GM23248 (cell line): ENCODE measurements around the gene SLIT3. TPM values are rescaled to one million over a fixed set of nuclear protein-coding genes. Genes with fewer than 3 reads are reported as not detected.

ENCODE experiments used
- DNase-seq: peaks from one replicate; pipeline ENCODE4 v3.0.0-alpha.2; 2015
- H2AFZ ChIP-seq: fragments of 200-600 bp; sonication (generic); 2 replicates; pipeline ENCODE4 v1.6.1; 2016; ENCODE audit warnings: antibody characterized with exemption
- H3F3A ChIP-seq: fragments of 200-600 bp; sonication (generic); 2 replicates; pipeline ENCODE4 v1.6.1; 2016; ENCODE audit warnings: mild to moderate bottlenecking, antibody characterized with exemption, mixed run types; ENCODE audit not compliant: insufficient read depth
- H3K27ac ChIP-seq: fragments of 200-600 bp; sonication (generic); 2 replicates; pipeline ENCODE4 v1.5.1; 2016; ENCODE audit warnings: mild to moderate bottlenecking
- H3K27me3 ChIP-seq: fragments of 200-600 bp; sonication (generic); replicated peaks from 2 replicates; pipeline ENCODE4 v1.6.1; 2016; ENCODE audit warnings: mild to moderate bottlenecking; ENCODE audit not compliant: insufficient read depth
- H3K36me3 ChIP-seq: fragments of 200-600 bp; sonication (generic); 2 replicates; pipeline ENCODE4 v1.6.1; 2016; ENCODE audit warnings: low read depth, mild to moderate bottlenecking
- H3K4me1 ChIP-seq: fragments of 200-600 bp; sonication (generic); 2 replicates; pipeline ENCODE4 v1.6.1; 2016; ENCODE audit warnings: mild to moderate bottlenecking; ENCODE audit not compliant: insufficient read depth
- H3K4me2 ChIP-seq: fragments of 200-600 bp; sonication (generic); one replicate; pipeline ENCODE4 v1.6.1; 2016; ENCODE audit warnings: mild to moderate bottlenecking; ENCODE audit not compliant: unreplicated experiment
- H3K4me3 ChIP-seq: fragments of 200-600 bp; sonication (generic); 2 replicates; pipeline ENCODE4 v1.5.1; 2016; ENCODE audit warnings: mild to moderate bottlenecking
- H3K79me2 ChIP-seq: fragments of 200-600 bp; sonication (generic); 2 replicates; pipeline ENCODE4 v1.6.1; 2016; ENCODE audit warnings: mild to moderate bottlenecking; ENCODE audit not compliant: insufficient read depth
- H3K9ac ChIP-seq: fragments of 200-600 bp; sonication (generic); 2 replicates; pipeline ENCODE4 v1.6.1; 2016; ENCODE audit warnings: mild to moderate bottlenecking
- H3K9me2 ChIP-seq: fragments of 200-600 bp; sonication (generic); 2 replicates; pipeline ENCODE4 v1.6.1; 2016; ENCODE audit warnings: mixed run types, mild to moderate bottlenecking, moderate library complexity; ENCODE audit not compliant: insufficient read depth
- H3K9me3 ChIP-seq: fragments of 200-600 bp; sonication (generic); one replicate; pipeline ENCODE4 v1.6.1; 2017; ENCODE audit warnings: low read depth
- H4K20me1 ChIP-seq: fragments of 200-600 bp; sonication (generic); 2 replicates; pipeline ENCODE4 v1.6.0; 2016; ENCODE audit not compliant: insufficient read depth
- EZH2 ChIP-seq: fragments of 200-600 bp; sonication (generic); IDR thresholded peaks from 2 replicates; pipeline ENCODE4 v1.6.1; 2018; ENCODE audit warnings: antibody characterized with exemption, mild to moderate bottlenecking; ENCODE audit not compliant: insufficient read depth, poor library complexity, severe bottlenecking
- EZH2phosphoT487 ChIP-seq: fragments of 200-600 bp; sonication (generic); IDR thresholded peaks from 2 replicates; pipeline ENCODE4 v1.6.1; 2018; ENCODE audit warnings: antibody characterized with exemption, moderate library complexity, mild to moderate bottlenecking, low read depth; ENCODE audit not compliant: insufficient read depth
- whole genome bisulfite sequencing, 2 experiments: methylation state at CpG; one replicate each; pipeline ENCODE4 v1.1.6; 2015 to 2017; ENCODE audit warnings: low lambda C conversion rate in 2 of 2, low coverage in 1 of 2; ENCODE audit errors: missing lambda C conversion rate in 2 of 2; 5-methylcytosine and 5-hydroxymethylcytosine counted together
- in situ Hi-C: fragments of 300-500 bp; cut with MboI; formaldehyde crosslinking; loops from 2 replicates; pipeline ENCODE4 v1.15.0; 2020
- polyA plus RNA-seq: library from polyadenylated mRNA; unstranded; fragments of >200 nt; fragmentation: Nextera tagmentation; extraction: Ambion mirVana; gene quantifications from 2 replicates; pipeline ENCODE4 v1.2.1, GENCODE V29; 2016
- total RNA-seq: library from RNA; depleted of rRNA; stranded (reverse); fragments of >200 nt; shearing (Covaris generic); gene quantifications from 2 replicates; pipeline ENCODE4 v1.2.3, GENCODE V29; 2014

Gene SLIT3
- total and polyA plus RNA-seq, 2 experiments from 2014 or later: 61.9 to 100 TPM

GRCh38 chr5:168941901-168942300 lies 359.0 kb downstream of the SLIT3 start:
- in situ Hi-C loops: no loop called here
- TF ChIP-seq EZH2phosphoT487 (no peak), EZH2 (no peak)

DNA sequence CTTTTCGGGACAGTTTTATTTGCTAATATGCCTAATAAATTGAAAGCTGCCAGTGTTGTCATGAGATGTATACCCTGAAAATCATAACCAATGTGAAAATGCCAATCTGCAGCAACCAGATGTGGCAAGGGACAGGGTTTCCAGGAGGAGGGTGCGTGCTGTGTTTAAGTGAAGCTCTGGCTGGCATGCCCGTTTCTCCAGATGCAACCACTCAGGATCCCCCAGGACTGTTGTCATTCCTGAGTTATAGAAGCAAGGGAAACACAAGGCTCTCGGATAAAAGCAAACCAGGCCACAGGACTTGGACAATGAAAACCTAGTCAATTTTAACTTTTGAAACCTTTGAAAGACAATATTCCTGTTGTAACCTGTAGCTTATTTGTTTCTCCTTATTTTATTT lies 360.2 kb downstream of the SLIT3 start:
- H3K9me3 ChIP-seq: no peaks in the 10 kb centered on the region
- no peak for TF ChIP-seq EZH2
- TF ChIP-seq EZH2phosphoT487: no peak
- H3K36me3 ChIP-seq: no peaks in the 10 kb centered on the region
- no peak overlapping the region for H3K4me3 ChIP-seq
- 69 to 79% methylated on average over 4 of the region's 4 CpGs for WGBS, 2 experiments
- peaks cover 10% of the 10 kb centered on the region; the same call in 1 of the 2 replicates for H3K4me1 ChIP-seq
- H3K27ac ChIP-seq: no peak overlapping the region
- no peaks in the 10 kb centered on the region for H3F3A ChIP-seq
- H2AFZ ChIP-seq: no peak overlapping the region
- H3K4me2 ChIP-seq: no peak overlapping the region
- H3K9ac ChIP-seq: no peak overlapping the region
- no peak for DNase-seq
- no peaks in the 10 kb centered on the region for H3K27me3 ChIP-seq
- H3K9me2 ChIP-seq: no peaks in the 10 kb centered on the region
- H4K20me1 ChIP-seq: no peaks in the 10 kb centered on the region
- in situ Hi-C loops: no loop called here
- H3K79me2 ChIP-seq: no peaks in the 10 kb centered on the region; the same call in 1 of the 2 replicates

More at GRCh38 chr5:168941901-168942300, 359.0 kb downstream of the SLIT3 start:
- H3K27ac ChIP-seq: no peak overlapping the region
- H2AFZ ChIP-seq: no peak overlapping the region
- 53 to 54% methylated on average over 2 of the region's 2 CpGs for WGBS, 2 experiments
- peaks cover 3% of the 10 kb centered on the region; the same call in 1 of the 2 replicates for H3F3A ChIP-seq
- no peak for DNase-seq
- H3K9me2 ChIP-seq: no peaks in the 10 kb centered on the region
- no peak overlapping the region for H3K4me2 ChIP-seq
- no peak overlapping the region for H3K9ac ChIP-seq
- H3K9me3 ChIP-seq: no peaks in the 10 kb centered on the region
- no peaks in the 10 kb centered on the region; the same call in 1 of the 2 replicates for H3K79me2 ChIP-seq
- peaks cover 10% of the 10 kb centered on the region; the same call in 1 of the 2 replicates for H3K4me1 ChIP-seq
- no peak overlapping the region for H3K4me3 ChIP-seq
- H3K27me3 ChIP-seq: no peaks in the 10 kb centered on the region
- H4K20me1 ChIP-seq: no peaks in the 10 kb centered on the region
- H3K36me3 ChIP-seq: no peaks in the 10 kb centered on the region

DNA sequence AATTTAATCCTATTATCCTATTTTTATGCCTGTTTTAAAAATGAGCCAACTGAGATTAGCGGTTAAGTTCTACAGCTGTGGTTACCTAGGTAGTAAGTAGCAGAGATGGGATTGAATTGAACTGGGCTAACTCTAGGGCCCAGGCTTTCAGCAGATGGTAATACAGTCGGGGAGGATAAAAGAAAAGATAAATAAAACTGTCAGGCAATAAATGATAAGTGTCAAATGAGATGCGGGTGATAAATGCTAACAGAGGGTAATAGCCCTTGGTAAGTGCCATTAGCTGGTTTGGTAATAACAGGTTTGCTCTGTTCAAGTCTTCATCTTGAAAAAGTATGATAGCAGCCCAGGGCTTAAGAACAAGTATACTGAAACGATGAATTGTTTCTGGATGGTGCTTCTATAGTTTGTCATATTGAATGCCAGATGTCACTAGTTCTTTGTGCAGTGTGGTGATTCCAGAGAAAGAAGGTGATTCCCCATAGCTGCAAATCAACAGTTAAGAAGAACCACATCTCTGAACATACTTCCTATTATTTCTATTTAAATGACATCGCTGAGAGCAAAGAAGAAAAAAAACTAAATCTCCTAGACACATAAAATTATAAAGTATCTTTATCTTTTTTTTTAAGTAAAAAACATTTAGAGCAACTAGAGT lies 360.9 kb downstream of the SLIT3 start:
- Histone ChIP-seq H3K9me2 (no peaks in the 10 kb centered on the region), H4K20me1 (no peaks in the 10 kb centered on the region), H3K4me3 (no peak overlapping the region), H3K4me2 (no peak overlapping the region), H3K27me3 (no peaks in the 10 kb centered on the region), H3K9me3 (no peaks in the 10 kb centered on the region), H3F3A (no peaks in the 10 kb centered on the region), H3K79me2 (no peaks in the 10 kb centered on the region; the same call in 1 of the 2 replicates), H2AFZ (no peak overlapping the region), H3K27ac (no peak overlapping the region), H3K36me3 (no peaks in the 10 kb centered on the region), H3K9ac (no peak overlapping the region), H3K4me1 (peaks cover 8% of the 10 kb centered on the region; the same call in 1 of the 2 replicates)
- no peak for DNase-seq
- 62 to 64% methylated on average over 5 of the region's 5 CpGs for WGBS, 2 experiments
- in situ Hi-C loops: no loop called here
- no peak for TF ChIP-seq EZH2
- TF ChIP-seq EZH2phosphoT487: no peak

- Histone ChIP-seq H3F3A (0 out of 2 replicates have a peak, but pooled peaks cover 3% of the 10 kb centered on the region), H3K9ac (no peak overlapping the region), H3K27ac (no peak overlapping the region), H2AFZ (no peak overlapping the region), H3K4me3 (no peak overlapping the region), H3K9me3 (no peaks in the 10 kb centered on the region), H4K20me1 (no peaks in the 10 kb centered on the region), H3K79me2 (no peaks in the 10 kb centered on the region; the same call in 1 of the 2 replicates), H3K4me2 (no peak overlapping the region), H3K36me3 (no peaks in the 10 kb centered on the region), H3K27me3 (no peaks in the 10 kb centered on the region), H3K4me1 (peaks cover 10% of the 10 kb centered on the region), H3K9me2 (no peaks in the 10 kb centered on the region)
- no peak for TF ChIP-seq EZH2phosphoT487
- no peak for TF ChIP-seq EZH2
- DNase-seq: no peak
- WGBS, 2 experiments: 92 to 94% methylated on average over 9 of the region's 9 CpGs
- in situ Hi-C loops: no loop called here
Measured at GRCh38 chr5:168939156-168939800, 361.7 kb downstream of the SLIT3 start.
